Panc1 (cell line): ENCODE results near the gene DCAF8L2.

Experiments used
- POLR2AphosphoS5 ChIP-seq: IDR thresholded peaks from 2 replicates; pipeline ENCODE4 v1.6.1; 2012; ENCODE audit warnings: mild to moderate bottlenecking, low read depth, low read length, moderate library complexity
- REST ChIP-seq, 2 experiments: IDR thresholded peaks; 2 replicates each; pipeline ENCODE4 v1.6.1; 2011 to 2012; ENCODE audit warnings: low read depth in 2 of 2, control low read depth in 1 of 2, low read length in 1 of 2, mild to moderate bottlenecking in 1 of 2, moderate library complexity in 1 of 2; ENCODE audit not compliant: insufficient read depth in 1 of 2
- TCF7L2 ChIP-seq: IDR thresholded peaks from 2 replicates; pipeline ENCODE4 v1.6.1; 2011; ENCODE audit warnings: mild to moderate bottlenecking, low read depth, low read length, inconsistent platforms
- TF ChIP-seq, protein P1 (sequence below): fragments of 450-650 bp; IDR thresholded peaks from 2 replicates; pipeline ENCODE4 v1.5.1; 2017; ENCODE audit warnings: mild to moderate bottlenecking

DNA sequence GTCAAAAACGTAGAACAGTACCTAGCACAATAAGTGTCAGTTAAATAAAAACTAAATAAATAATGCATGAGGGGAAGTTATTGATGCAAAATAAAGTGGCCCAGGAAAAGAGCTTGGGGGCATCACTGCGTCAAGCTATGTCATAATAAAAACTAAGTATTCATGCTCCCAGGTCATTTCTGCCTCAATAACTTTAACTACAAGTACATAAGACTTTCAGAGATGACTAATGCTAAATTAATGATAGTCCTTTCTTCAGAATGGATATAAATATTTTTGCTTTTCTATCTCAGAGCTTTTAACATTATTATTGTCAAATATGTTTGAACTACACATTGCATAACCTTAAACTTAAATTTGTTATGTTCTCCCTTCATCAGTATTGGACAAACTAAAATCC is 125.5 kb downstream of the DCAF8L2 start:
- TF ChIP-seq, protein P1, sequence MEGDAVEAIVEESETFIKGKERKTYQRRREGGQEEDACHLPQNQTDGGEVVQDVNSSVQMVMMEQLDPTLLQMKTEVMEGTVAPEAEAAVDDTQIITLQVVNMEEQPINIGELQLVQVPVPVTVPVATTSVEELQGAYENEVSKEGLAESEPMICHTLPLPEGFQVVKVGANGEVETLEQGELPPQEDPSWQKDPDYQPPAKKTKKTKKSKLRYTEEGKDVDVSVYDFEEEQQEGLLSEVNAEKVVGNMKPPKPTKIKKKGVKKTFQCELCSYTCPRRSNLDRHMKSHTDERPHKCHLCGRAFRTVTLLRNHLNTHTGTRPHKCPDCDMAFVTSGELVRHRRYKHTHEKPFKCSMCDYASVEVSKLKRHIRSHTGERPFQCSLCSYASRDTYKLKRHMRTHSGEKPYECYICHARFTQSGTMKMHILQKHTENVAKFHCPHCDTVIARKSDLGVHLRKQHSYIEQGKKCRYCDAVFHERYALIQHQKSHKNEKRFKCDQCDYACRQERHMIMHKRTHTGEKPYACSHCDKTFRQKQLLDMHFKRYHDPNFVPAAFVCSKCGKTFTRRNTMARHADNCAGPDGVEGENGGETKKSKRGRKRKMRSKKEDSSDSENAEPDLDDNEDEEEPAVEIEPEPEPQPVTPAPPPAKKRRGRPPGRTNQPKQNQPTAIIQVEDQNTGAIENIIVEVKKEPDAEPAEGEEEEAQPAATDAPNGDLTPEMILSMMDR = no peak
- TF ChIP-seq REST (IDR thresholded peaks at IDR 0.05; ENCODE audit: insufficient read depth in 1 of 2, low read depth in 2 of 2, low read length in 1 of 2) (no peak), TCF7L2 (no peak), POLR2AphosphoS5 (no peak)
